WTC11 (cell line): ENCODE results near the gene GALNT6. TPM values are rescaled to one million over a fixed set of nuclear protein-coding genes. Genes with fewer than 3 reads are reported as not detected.

Experiments
- ATAC-seq: fragments of 200-7000 bp; cut with Tn5 transposase; 2 replicates; pipeline ENCODE4 v1.10.0; 2021; ENCODE audit warnings: mild to moderate bottlenecking, moderate library complexity
- CTCF ChIA-PET: fragments of 300-600 bp; sonication (Branson Sonifier 250); formaldehyde crosslinking; loops from one replicate; lab custom pipeline; 2021; ENCODE audit warnings: antibody characterized with exemption; lab: Charles Lee
- POLR2A ChIA-PET: fragments of 350-600 bp; sonication (Branson Sonifier 250); formaldehyde crosslinking; loops from one replicate; lab custom pipeline; 2021; ENCODE audit warnings: antibody characterized with exemption; lab: Charles Lee
- DNase-seq: peaks from one replicate; pipeline ENCODE4 v3.0.0; 2021; ENCODE audit warnings: low spot score
- H3K27ac Mint-ChIP-seq: 2 replicates; pipeline ENCODE4 v1.8.0; 2021; ENCODE audit warnings: mixed read lengths
- H3K27me3 Mint-ChIP-seq: 2 replicates; pipeline ENCODE4 v1.8.0; 2021; ENCODE audit warnings: low read depth, mild to moderate bottlenecking, moderate library complexity, mixed read lengths
- H3K36me3 Mint-ChIP-seq: 2 replicates; pipeline ENCODE4 v1.8.0; 2021; ENCODE audit warnings: mixed read lengths
- H3K4me1 Mint-ChIP-seq: 2 replicates; pipeline ENCODE4 v1.8.0; 2022; ENCODE audit warnings: mixed read lengths
- H3K4me3 Mint-ChIP-seq: 2 replicates; pipeline ENCODE4 v1.8.0; 2021; ENCODE audit warnings: mild to moderate bottlenecking, moderate library complexity, mixed read lengths
- H3K9me3 Mint-ChIP-seq: 2 replicates; pipeline ENCODE4 v1.8.0; 2021; ENCODE audit warnings: mixed read lengths
- AR ChIP-seq: fragments of 250-450 bp; sonication (Bioruptor Pico); IDR thresholded peaks from 2 replicates; pipeline ENCODE4 v1.9.0; 2021; ENCODE audit warnings: mild to moderate bottlenecking
- CREM ChIP-seq: sonication (generic); formaldehyde crosslinking; IDR thresholded peaks from 2 replicates; pipeline ENCODE4 v1.8.1; 2022; ENCODE audit warnings: mild to moderate bottlenecking, missing genetic modification reagents, moderate library complexity
- ELF4 ChIP-seq: sonication (generic); formaldehyde crosslinking; IDR thresholded peaks from 2 replicates; pipeline ENCODE4 v1.8.1; 2022; ENCODE audit warnings: low read depth, mild to moderate bottlenecking, moderate library complexity, missing genetic modification reagents
- IRF2 ChIP-seq: sonication (generic); formaldehyde crosslinking; IDR thresholded peaks from 2 replicates; pipeline ENCODE4 v1.8.0; 2022; ENCODE audit warnings: low read depth, missing genetic modification reagents, borderline replicate concordance
- JAZF1 ChIP-seq: fragments of 250-450 bp; sonication (Bioruptor Pico); IDR thresholded peaks from 2 replicates; pipeline ENCODE4 v1.9.0; 2021; ENCODE audit warnings: moderate library complexity, mild to moderate bottlenecking, inconsistent platforms
- JUN ChIP-seq: sonication (generic); formaldehyde crosslinking; IDR thresholded peaks from 2 replicates; pipeline ENCODE4 v1.8.0; 2023; ENCODE audit warnings: mild to moderate bottlenecking, missing genetic modification reagents
- KAT7 ChIP-seq: sonication (generic); formaldehyde crosslinking; IDR thresholded peaks from 2 replicates; pipeline ENCODE4 v1.8.1; 2023; ENCODE audit warnings: missing genetic modification reagents, mild to moderate bottlenecking, borderline replicate concordance
- MYBL2 ChIP-seq: sonication (generic); formaldehyde crosslinking; IDR thresholded peaks from 2 replicates; pipeline ENCODE4 v1.8.1; 2023; ENCODE audit warnings: mild to moderate bottlenecking, moderate library complexity, missing genetic modification reagents
- NFE2L1 ChIP-seq: sonication (generic); formaldehyde crosslinking; IDR thresholded peaks from 2 replicates; pipeline ENCODE4 v1.8.1; 2023; ENCODE audit warnings: missing genetic modification reagents
- NR1H2 ChIP-seq: sonication (generic); formaldehyde crosslinking; IDR thresholded peaks from 2 replicates; pipeline ENCODE4 v1.9.0; 2021; ENCODE audit warnings: mild to moderate bottlenecking, moderate library complexity, missing genetic modification reagents
- NR3C1 ChIP-seq: sonication (generic); formaldehyde crosslinking; conservative IDR thresholded peaks from 2 replicates; pipeline ENCODE4 v1.8.1; 2023; ENCODE audit warnings: low read depth, mild to moderate bottlenecking, missing genetic modification reagents
- SMAD3 ChIP-seq: sonication (generic); formaldehyde crosslinking; IDR thresholded peaks from 2 replicates; pipeline ENCODE4 v1.8.0; 2022; ENCODE audit warnings: missing genetic modification reagents, mild to moderate bottlenecking, borderline replicate concordance
- SMAD4 ChIP-seq: sonication (generic); formaldehyde crosslinking; IDR thresholded peaks from 2 replicates; pipeline ENCODE4 v1.8.0; 2022; ENCODE audit warnings: mild to moderate bottlenecking, missing genetic modification reagents
- TP53 ChIP-seq: sonication (generic); formaldehyde crosslinking; IDR thresholded peaks from 2 replicates; pipeline ENCODE4 v1.8.1; 2023; ENCODE audit warnings: mild to moderate bottlenecking, missing genetic modification reagents
- ZNF281 ChIP-seq: sonication (generic); formaldehyde crosslinking; IDR thresholded peaks from 2 replicates; pipeline ENCODE4 v1.8.0; 2023; ENCODE audit warnings: mild to moderate bottlenecking, missing genetic modification reagents
- ZNF317 ChIP-seq: sonication (generic); formaldehyde crosslinking; IDR thresholded peaks from 2 replicates; pipeline ENCODE4 v1.8.1; 2023; ENCODE audit warnings: low read depth, mild to moderate bottlenecking, moderate library complexity, missing genetic modification reagents, borderline replicate concordance
- total RNA-seq: library from RNA; stranded (reverse); gene quantifications from 3 replicates; pipeline ENCODE4 v1.2.3, GENCODE V29; 2021
- TF ChIP-seq, protein P1 (sequence below): sonication (generic); formaldehyde crosslinking; IDR thresholded peaks from 2 replicates; pipeline ENCODE4 v1.8.0; 2022; ENCODE audit warnings: mild to moderate bottlenecking, missing genetic modification reagents
- TF ChIP-seq, protein P2 (sequence below): sonication (generic); formaldehyde crosslinking; IDR thresholded peaks from 2 replicates; pipeline ENCODE4 v1.8.1; 2023; ENCODE audit warnings: mild to moderate bottlenecking, missing genetic modification reagents, moderate library complexity
- TF ChIP-seq, protein P3 (sequence below): sonication (generic); formaldehyde crosslinking; conservative IDR thresholded peaks from 2 replicates; pipeline ENCODE4 v1.8.1; 2023; ENCODE audit warnings: mild to moderate bottlenecking, low read depth, missing genetic modification reagents, moderate library complexity
- TF ChIP-seq, protein P4 (sequence below): sonication (generic); formaldehyde crosslinking; IDR thresholded peaks from 2 replicates; pipeline ENCODE4 v1.8.1; 2022; ENCODE audit warnings: mild to moderate bottlenecking, moderate library complexity, missing genetic modification reagents

The GALNT6 gene
- total RNA-seq, 1 experiment from 2014 or later: 18.3 TPM

DNA sequence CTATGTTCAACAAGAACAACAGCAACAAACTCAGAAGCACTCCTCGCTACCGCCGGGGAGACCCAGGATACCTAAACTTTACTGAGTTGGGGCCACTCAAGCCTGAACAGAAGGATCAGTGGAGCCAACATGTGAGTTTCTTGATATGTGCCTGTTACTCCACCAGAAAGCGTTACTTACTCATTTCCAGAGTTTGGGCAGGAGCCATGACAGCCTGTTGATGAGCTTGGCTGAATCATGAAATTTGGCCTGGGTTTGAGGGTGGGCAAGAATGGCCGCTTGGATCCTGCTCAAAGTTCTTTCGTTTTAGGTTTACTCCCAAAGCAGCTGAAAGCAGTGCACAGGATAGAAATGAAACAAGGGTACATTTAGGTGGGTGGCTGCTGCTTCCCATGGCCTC lies 12.0 kb upstream of the GALNT6 start (continued):
- TF ChIP-seq, protein P1, sequence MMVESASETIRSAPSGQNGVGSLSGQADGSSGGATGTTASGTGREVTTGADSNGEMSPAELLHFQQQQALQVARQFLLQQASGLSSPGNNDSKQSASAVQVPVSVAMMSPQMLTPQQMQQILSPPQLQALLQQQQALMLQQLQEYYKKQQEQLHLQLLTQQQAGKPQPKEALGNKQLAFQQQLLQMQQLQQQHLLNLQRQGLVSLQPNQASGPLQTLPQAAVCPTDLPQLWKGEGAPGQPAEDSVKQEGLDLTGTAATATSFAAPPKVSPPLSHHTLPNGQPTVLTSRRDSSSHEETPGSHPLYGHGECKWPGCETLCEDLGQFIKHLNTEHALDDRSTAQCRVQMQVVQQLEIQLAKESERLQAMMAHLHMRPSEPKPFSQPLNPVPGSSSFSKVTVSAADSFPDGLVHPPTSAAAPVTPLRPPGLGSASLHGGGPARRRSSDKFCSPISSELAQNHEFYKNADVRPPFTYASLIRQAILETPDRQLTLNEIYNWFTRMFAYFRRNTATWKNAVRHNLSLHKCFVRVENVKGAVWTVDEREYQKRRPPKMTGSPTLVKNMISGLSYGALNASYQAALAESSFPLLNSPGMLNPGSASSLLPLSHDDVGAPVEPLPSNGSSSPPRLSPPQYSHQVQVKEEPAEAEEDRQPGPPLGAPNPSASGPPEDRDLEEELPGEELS (CRISPR knock-in tag): no peak
- TF ChIP-seq NR3C1 (no peak), NR1H2 (no peak), ZNF281 (CRISPR knock-in tag) (no peak), MYBL2 (no peak), SMAD3 (CRISPR knock-in tag) (no peak), KAT7 (CRISPR knock-in tag) (no peak), JAZF1 (CRISPR knock-in tag) (no peak)
- TF ChIP-seq, all 79 proteins: peak for 0

DNA sequence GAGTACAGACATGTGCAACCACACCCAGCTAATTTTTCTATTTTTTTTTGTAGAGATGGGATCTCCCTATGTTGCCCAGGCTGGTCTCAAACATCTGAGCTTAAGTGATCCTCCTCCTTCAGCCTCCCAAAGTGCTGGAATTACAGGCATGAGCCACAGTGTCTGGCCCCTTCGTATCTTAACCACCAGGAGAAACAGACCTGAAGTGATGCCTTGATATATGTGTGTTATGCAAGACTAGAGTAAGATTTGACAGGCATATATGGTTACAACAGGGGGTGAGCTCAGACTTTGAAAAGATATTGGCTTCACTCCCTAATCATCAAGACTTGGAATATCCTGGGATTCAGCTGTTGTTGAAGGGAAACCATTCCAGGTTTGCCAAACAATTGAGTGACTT lies 10.7 kb upstream of the GALNT6 start:
- H3K27ac Mint-ChIP-seq: no peak overlapping the region
- H3K4me3 Mint-ChIP-seq: no peak overlapping the region
- no peak for DNase-seq
- 0 out of 2 replicates have a peak, but pooled peaks cover 2% of the 10 kb centered on the region for H3K4me1 Mint-ChIP-seq
- no peaks in the 10 kb centered on the region for H3K9me3 Mint-ChIP-seq
- H3K27me3 Mint-ChIP-seq: no peaks in the 10 kb centered on the region
- CTCF ChIA-PET: no interaction called here
- TF ChIP-seq NR3C1 (no peak), CREM (CRISPR knock-in tag) (no peak), NFE2L1 (CRISPR knock-in tag) (no peak), SMAD4 (no peak), AR (CRISPR knock-in tag) (no peak), ZNF317 (CRISPR knock-in tag) (no peak), ELF4 (CRISPR knock-in tag) (no peak), IRF2 (CRISPR knock-in tag) (no peak), JUN (CRISPR knock-in tag) (no peak), TP53 (CRISPR knock-in tag) (no peak)
- TF ChIP-seq, protein P2, sequence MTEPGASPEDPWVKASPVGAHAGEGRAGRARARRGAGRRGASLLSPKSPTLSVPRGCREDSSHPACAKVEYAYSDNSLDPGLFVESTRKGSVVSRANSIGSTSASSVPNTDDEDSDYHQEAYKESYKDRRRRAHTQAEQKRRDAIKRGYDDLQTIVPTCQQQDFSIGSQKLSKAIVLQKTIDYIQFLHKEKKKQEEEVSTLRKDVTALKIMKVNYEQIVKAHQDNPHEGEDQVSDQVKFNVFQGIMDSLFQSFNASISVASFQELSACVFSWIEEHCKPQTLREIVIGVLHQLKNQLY (CRISPR knock-in tag): no peak
- TF ChIP-seq, protein P3, sequence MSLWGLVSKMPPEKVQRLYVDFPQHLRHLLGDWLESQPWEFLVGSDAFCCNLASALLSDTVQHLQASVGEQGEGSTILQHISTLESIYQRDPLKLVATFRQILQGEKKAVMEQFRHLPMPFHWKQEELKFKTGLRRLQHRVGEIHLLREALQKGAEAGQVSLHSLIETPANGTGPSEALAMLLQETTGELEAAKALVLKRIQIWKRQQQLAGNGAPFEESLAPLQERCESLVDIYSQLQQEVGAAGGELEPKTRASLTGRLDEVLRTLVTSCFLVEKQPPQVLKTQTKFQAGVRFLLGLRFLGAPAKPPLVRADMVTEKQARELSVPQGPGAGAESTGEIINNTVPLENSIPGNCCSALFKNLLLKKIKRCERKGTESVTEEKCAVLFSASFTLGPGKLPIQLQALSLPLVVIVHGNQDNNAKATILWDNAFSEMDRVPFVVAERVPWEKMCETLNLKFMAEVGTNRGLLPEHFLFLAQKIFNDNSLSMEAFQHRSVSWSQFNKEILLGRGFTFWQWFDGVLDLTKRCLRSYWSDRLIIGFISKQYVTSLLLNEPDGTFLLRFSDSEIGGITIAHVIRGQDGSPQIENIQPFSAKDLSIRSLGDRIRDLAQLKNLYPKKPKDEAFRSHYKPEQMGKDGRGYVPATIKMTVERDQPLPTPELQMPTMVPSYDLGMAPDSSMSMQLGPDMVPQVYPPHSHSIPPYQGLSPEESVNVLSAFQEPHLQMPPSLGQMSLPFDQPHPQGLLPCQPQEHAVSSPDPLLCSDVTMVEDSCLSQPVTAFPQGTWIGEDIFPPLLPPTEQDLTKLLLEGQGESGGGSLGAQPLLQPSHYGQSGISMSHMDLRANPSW (CRISPR knock-in tag): no peak
- TF ChIP-seq, protein P4, sequence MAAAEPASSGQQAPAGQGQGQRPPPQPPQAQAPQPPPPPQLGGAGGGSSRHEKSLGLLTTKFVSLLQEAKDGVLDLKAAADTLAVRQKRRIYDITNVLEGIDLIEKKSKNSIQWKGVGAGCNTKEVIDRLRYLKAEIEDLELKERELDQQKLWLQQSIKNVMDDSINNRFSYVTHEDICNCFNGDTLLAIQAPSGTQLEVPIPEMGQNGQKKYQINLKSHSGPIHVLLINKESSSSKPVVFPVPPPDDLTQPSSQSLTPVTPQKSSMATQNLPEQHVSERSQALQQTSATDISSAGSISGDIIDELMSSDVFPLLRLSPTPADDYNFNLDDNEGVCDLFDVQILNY (CRISPR knock-in tag): no peak
- no peaks in the 10 kb centered on the region for H3K36me3 Mint-ChIP-seq
- ATAC-seq: no peak
- POLR2A ChIA-PET: no interaction called here
